Neutrophil (primary cell): Measurements from ENCODE around the gene ARID5B.

Experiments
- H3K27ac ChIP-seq: fragments of 200-600 bp; sonication (generic); 2 replicates; pipeline ENCODE4 v1.5.1; 2016; ENCODE audit warnings: mild to moderate bottlenecking, moderate library complexity
- H3K27me3 ChIP-seq: fragments of 200-600 bp; sonication (generic); 2 replicates; pipeline ENCODE4 v1.6.0; 2016; ENCODE audit warnings: mild to moderate bottlenecking
- H3K36me3 ChIP-seq: fragments of 200-600 bp; sonication (generic); 2 replicates; pipeline ENCODE4 v1.5.1; 2017
- H3K4me1 ChIP-seq, 2 experiments: fragments of 200-600 bp in 1 of 2; sonication (generic) in 1 of 2; 1 replicate in 1 of 2; 2 replicates in 1 of 2; pipeline versions ENCODE4 v1.5.1 to v1.6.1; 2013 to 2016; ENCODE audit warnings: low read depth in 1 of 2, low read length in 1 of 2, mild to moderate bottlenecking in 1 of 2, moderate library complexity in 1 of 2; ENCODE audit not compliant: control insufficient read depth in 1 of 2, insufficient read depth in 1 of 2
- H3K4me3 ChIP-seq, 2 experiments: fragments of 200-600 bp in 1 of 2; sonication (generic) in 1 of 2; 1 replicate in 1 of 2; 2 replicates in 1 of 2; pipeline ENCODE4 v1.5.1; 2013 to 2016; ENCODE audit warnings: low read depth in 1 of 2, low read length in 1 of 2, mild to moderate bottlenecking in 1 of 2, moderate library complexity in 1 of 2
- H3K9me3 ChIP-seq: fragments of 200-600 bp; sonication (generic); 2 replicates; pipeline ENCODE4 v1.5.1; 2016
- TF ChIP-seq, protein P1 (sequence below): fragments of 200-600 bp; sonication (generic); IDR thresholded peaks from 2 replicates; pipeline ENCODE4 v1.5.1; 2016; ENCODE audit warnings: antibody characterized with exemption

The ARID5B gene

DNA sequence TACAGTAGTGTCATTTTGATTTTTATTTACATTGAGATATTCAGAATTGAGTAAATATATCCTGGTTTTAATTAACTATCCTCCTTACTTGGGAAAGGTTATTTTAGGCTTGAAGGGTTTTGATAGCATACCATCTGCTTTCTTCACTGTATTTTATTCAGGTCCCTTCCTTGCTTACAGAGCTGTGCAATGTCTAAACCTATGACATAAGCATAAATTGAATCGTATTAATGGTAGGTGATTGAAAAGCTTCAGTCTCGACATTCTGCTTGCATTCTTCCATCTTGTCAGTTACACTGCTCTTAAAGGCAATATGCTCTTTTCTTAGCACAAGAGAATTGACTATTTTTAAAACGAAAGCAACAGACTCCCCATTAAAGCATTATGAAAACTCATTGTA is 102.5 kb downstream of the ARID5B start:
- H3K36me3 ChIP-seq = no peaks in the 10 kb centered on the region
- H3K4me3 ChIP-seq = no peak overlapping the region
- no peaks in the 10 kb centered on the region for H3K9me3 ChIP-seq
- TF ChIP-seq, protein P1, sequence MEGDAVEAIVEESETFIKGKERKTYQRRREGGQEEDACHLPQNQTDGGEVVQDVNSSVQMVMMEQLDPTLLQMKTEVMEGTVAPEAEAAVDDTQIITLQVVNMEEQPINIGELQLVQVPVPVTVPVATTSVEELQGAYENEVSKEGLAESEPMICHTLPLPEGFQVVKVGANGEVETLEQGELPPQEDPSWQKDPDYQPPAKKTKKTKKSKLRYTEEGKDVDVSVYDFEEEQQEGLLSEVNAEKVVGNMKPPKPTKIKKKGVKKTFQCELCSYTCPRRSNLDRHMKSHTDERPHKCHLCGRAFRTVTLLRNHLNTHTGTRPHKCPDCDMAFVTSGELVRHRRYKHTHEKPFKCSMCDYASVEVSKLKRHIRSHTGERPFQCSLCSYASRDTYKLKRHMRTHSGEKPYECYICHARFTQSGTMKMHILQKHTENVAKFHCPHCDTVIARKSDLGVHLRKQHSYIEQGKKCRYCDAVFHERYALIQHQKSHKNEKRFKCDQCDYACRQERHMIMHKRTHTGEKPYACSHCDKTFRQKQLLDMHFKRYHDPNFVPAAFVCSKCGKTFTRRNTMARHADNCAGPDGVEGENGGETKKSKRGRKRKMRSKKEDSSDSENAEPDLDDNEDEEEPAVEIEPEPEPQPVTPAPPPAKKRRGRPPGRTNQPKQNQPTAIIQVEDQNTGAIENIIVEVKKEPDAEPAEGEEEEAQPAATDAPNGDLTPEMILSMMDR = no peak
- no peaks in the 10 kb centered on the region for H3K27me3 ChIP-seq
- peaks cover 24 to 25% of the 10 kb centered on the region in 2 experiments for H3K4me1 ChIP-seq
- peak overlapping the region; percentile 45 for H3K27ac ChIP-seq

DNA sequence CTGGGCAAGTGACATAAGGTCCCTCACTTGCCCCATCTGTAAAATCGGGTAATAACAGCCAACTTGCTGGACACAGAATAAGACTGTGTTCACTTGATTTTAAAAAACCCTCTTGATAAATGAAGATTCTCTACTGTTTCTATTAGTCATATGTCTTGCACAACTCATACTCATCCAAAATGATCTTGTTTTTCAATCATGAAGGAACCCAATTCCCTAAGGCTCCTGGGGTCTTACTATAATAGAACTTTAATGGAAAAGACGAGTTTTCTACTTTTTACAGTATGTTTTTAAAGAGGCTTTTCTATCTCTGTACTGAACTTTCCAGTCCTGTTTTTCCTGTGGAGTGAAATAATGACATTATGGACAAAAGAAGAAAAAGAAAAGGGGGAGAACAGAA is 103.8 kb downstream of the ARID5B start:
- Histone ChIP-seq H3K27ac (peak overlapping the region; percentile 45), H3K4me1 (peaks cover 19 to 24% of the 10 kb centered on the region in 2 experiments), H3K27me3 (no peaks in the 10 kb centered on the region), H3K9me3 (no peaks in the 10 kb centered on the region), H3K36me3 (no peaks in the 10 kb centered on the region), H3K4me3 (no peak overlapping the region)
- TF ChIP-seq, protein P1 = no peak

DNA sequence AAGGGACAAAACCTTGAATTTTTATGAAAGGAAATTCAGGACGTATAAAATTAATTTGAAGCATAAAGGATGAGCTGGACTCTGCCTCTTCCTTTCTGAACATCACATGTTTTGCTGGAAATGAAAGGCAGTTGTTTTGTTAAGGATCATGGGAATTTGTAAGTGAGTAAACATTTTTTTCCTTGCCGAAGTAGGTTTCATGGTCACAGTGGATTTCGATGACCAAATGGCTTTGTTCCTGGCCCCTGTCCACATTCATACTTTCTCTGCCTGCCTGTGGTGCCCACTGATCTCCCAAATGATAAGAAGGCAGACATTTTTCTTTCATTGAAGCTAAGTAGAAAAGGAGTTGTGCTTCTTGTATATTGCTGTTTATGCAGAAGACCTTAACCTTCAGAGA is 104.2 kb downstream of the ARID5B start:
- H3K27ac ChIP-seq = no peak overlapping the region
- H3K4me3 ChIP-seq = no peak overlapping the region
- H3K9me3 ChIP-seq = no peaks in the 10 kb centered on the region
- H3K27me3 ChIP-seq = no peaks in the 10 kb centered on the region
- TF ChIP-seq, protein P1 = no peak
- H3K4me1 ChIP-seq = peaks cover 19 to 24% of the 10 kb centered on the region in 2 experiments
- no peaks in the 10 kb centered on the region for H3K36me3 ChIP-seq

DNA sequence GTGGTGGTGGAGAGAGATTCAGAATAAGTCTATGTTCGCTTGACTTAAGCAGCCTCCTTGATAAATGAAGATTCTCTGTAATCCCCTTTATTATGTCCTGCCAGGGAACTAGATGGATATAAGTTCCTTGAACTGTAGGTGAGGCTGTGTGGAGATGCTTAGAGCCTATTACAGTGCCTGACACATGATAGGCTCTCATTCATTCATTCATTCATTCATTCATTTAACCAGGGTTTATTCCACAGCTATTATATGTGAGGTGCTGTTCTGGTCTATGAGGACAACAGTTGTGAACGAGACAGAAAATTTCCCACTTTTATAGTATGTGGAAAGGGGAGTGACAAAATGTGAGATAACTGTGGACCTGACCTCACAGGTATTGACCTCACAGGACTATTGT is 105.6 kb downstream of the ARID5B start:
- peaks cover 19 to 24% of the 10 kb centered on the region in 2 experiments for H3K4me1 ChIP-seq
- H3K4me3 ChIP-seq = no peak overlapping the region
- H3K27ac ChIP-seq = no peak overlapping the region
- TF ChIP-seq, protein P1 = no peak
- no peaks in the 10 kb centered on the region for H3K27me3 ChIP-seq
- H3K36me3 ChIP-seq = no peaks in the 10 kb centered on the region
- H3K9me3 ChIP-seq = no peaks in the 10 kb centered on the region

DNA sequence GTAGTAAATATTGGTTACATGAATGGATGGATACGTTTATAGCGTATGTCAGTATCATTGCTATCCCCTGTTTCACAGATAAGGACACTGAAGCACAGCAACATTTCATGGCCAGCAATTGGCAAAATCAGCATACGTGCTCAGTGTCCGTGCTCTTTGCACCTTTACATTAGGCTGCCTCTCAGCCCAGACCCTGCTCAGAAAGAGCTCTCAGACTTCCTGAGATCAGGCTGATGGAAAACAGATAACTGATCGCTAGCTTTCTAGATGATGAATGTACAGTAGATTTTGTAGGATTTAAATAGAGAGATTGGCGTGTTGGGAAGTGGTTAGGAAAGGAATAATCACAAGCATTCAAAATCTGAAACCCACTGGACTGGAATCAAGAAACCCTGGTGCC is 106.7 kb downstream of the ARID5B start:
- peaks cover 19 to 24% of the 10 kb centered on the region in 2 experiments for H3K4me1 ChIP-seq
- no peak overlapping the region for H3K4me3 ChIP-seq
- H3K36me3 ChIP-seq = no peaks in the 10 kb centered on the region
- no peak overlapping the region for H3K27ac ChIP-seq
- TF ChIP-seq, protein P1 = no peak
- no peaks in the 10 kb centered on the region for H3K9me3 ChIP-seq
- H3K27me3 ChIP-seq = no peaks in the 10 kb centered on the region

DNA sequence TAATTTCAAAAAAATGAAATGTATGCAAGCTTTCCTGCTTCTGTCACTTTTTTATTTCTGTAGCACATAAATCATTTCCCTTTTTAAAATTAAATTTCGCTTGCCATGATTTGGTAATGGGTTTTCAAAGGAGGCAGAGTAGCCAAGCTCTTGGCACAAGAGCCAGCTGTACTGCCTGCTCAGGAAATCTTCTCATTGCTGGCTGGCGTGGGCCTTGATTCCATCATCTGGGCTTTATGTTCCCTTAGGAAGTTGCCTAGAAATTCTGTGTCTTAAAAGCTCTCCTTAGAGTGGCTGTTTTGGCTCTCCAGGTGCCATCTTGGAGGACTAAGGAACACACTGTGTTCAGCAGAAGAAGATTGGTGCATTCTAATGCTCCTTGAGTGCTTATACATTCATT is 107.4 kb downstream of the ARID5B start:
- no peaks in the 10 kb centered on the region for H3K27me3 ChIP-seq
- no peak overlapping the region for H3K27ac ChIP-seq
- H3K4me1 ChIP-seq = peaks cover 13 to 17% of the 10 kb centered on the region in 2 experiments
- H3K4me3 ChIP-seq = no peak overlapping the region
- H3K9me3 ChIP-seq = no peaks in the 10 kb centered on the region
- TF ChIP-seq, protein P1 = no peak
- no peaks in the 10 kb centered on the region for H3K36me3 ChIP-seq
